Neuronal stem cell (in vitro differentiated cells): ENCODE results near the gene CAPZB.

Source experiments
- DNase-seq: peaks from one replicate; pipeline ENCODE4 v3.0.0-alpha.2; 2013; ENCODE audit warnings: low spot score
- H2AFZ ChIP-seq: one replicate; pipeline ENCODE4 v1.6.1; 2013; ENCODE audit warnings: mild to moderate bottlenecking, low read length, inconsistent platforms
- H2AK5ac ChIP-seq: 2 replicates; pipeline ENCODE4 v1.6.1; 2013; ENCODE audit warnings: low read depth, mild to moderate bottlenecking, inconsistent platforms, low read length, moderate library complexity, mixed read lengths
- H2BK120ac ChIP-seq: 2 replicates; pipeline ENCODE4 v1.6.1; 2013; ENCODE audit warnings: low read depth, mild to moderate bottlenecking, inconsistent platforms, low read length, moderate library complexity, mixed read lengths
- H2BK12ac ChIP-seq: one replicate; pipeline ENCODE4 v1.6.1; 2013; ENCODE audit warnings: low read length, inconsistent platforms
- H2BK15ac ChIP-seq: 2 replicates; pipeline ENCODE4 v1.6.1; 2013; ENCODE audit warnings: mild to moderate bottlenecking, low read length, inconsistent platforms, mixed read lengths
- H2BK5ac ChIP-seq: one replicate; pipeline ENCODE4 v1.6.1; 2013; ENCODE audit warnings: inconsistent platforms, mild to moderate bottlenecking, low read length, moderate library complexity
- H3K14ac ChIP-seq: one replicate; pipeline ENCODE4 v1.6.1; 2013; ENCODE audit warnings: low read length, inconsistent platforms
- H3K18ac ChIP-seq: 2 replicates; pipeline ENCODE4 v1.6.1; 2013; ENCODE audit warnings: low read length, inconsistent platforms
- H3K23ac ChIP-seq: 2 replicates; pipeline ENCODE4 v1.6.1; 2013; ENCODE audit warnings: low read depth, mild to moderate bottlenecking, mixed read lengths, low read length, inconsistent platforms; ENCODE audit not compliant: poor library complexity
- H3K27ac ChIP-seq: replicated peaks from 3 replicates; pipeline ENCODE4 v1.5.1; 2013; ENCODE audit warnings: low read length, inconsistent platforms
- H3K27me3 ChIP-seq, 3 experiments: 2 replicates each; pipeline ENCODE4 v1.6.1; 2013; ENCODE audit warnings: low read length in 3 of 3, mild to moderate bottlenecking in 2 of 3, inconsistent platforms in 1 of 3, low read depth in 1 of 3, mixed read lengths in 1 of 3, moderate library complexity in 1 of 3; ENCODE audit not compliant: control insufficient read depth in 3 of 3, insufficient read depth in 3 of 3
- H3K36me3 ChIP-seq, 2 donors: replicated peaks in 1 of 2; 2 replicates each; pipeline ENCODE4 v1.6.1; 2013; ENCODE audit warnings: low read length in 2 of 2; ENCODE audit not compliant: control insufficient read depth in 2 of 2, insufficient read depth in 2 of 2
- H3K4ac ChIP-seq: 2 replicates; pipeline ENCODE4 v1.6.1; 2013; ENCODE audit warnings: inconsistent platforms, mild to moderate bottlenecking, low read length, moderate library complexity
- H3K4me1 ChIP-seq, 2 donors: 1 replicate in 1 of 2; 2 replicates in 1 of 2; pipeline ENCODE4 v1.6.1; 2013; ENCODE audit warnings: low read length in 2 of 2, low read depth in 1 of 2; ENCODE audit not compliant: control insufficient read depth in 2 of 2, insufficient read depth in 1 of 2
- H3K4me2 ChIP-seq: one replicate; pipeline ENCODE4 v1.6.1; 2013; ENCODE audit warnings: mild to moderate bottlenecking, low read length, inconsistent platforms; ENCODE audit not compliant: insufficient read depth, poor library complexity, severe bottlenecking
- H3K4me3 ChIP-seq, 2 donors: 2 replicates each; pipeline ENCODE4 v1.5.1; 2013; ENCODE audit warnings: low read length in 2 of 2, mild to moderate bottlenecking in 2 of 2, inconsistent platforms in 1 of 2, moderate library complexity in 1 of 2
- H3K79me1 ChIP-seq: one replicate; pipeline ENCODE4 v1.6.1; 2013; ENCODE audit warnings: low read depth, mild to moderate bottlenecking, inconsistent platforms, low read length, moderate library complexity
- H3K9ac ChIP-seq: one replicate; pipeline ENCODE4 v1.6.1; 2013; ENCODE audit warnings: mild to moderate bottlenecking, low read depth, low read length, inconsistent platforms; ENCODE audit not compliant: poor library complexity
- H3K9me3 ChIP-seq, 2 donors: replicated peaks in 1 of 2; 2 replicates each; pipeline versions ENCODE3 to v1.6.1; 2013; ENCODE audit warnings: low read length in 2 of 2, mild to moderate bottlenecking in 2 of 2, inconsistent platforms in 1 of 2, low read depth in 1 of 2, mixed read lengths in 1 of 2, moderate library complexity in 1 of 2; ENCODE audit not compliant: control insufficient read depth in 2 of 2, insufficient read depth in 1 of 2
- H4K8ac ChIP-seq: one replicate; pipeline ENCODE4 v1.6.1; 2013; ENCODE audit warnings: low read depth, mild to moderate bottlenecking, inconsistent platforms, low read length, moderate library complexity
- H4K91ac ChIP-seq: one replicate; pipeline ENCODE4 v1.6.1; 2013; ENCODE audit warnings: low read length, low read depth, mild to moderate bottlenecking, inconsistent platforms; ENCODE audit not compliant: poor library complexity
- WGBS, 2 donors: extraction: QIAGEN DNeasy Blood & Tissue Kit; methylation state at CpG; one replicate each; pipeline ENCODE4 v1.1.7; 2013; ENCODE audit warnings: missing lambda C conversion rate in 2 of 2, mixed read lengths in 1 of 2; ENCODE audit not compliant: insufficient read length in 2 of 2, insufficient replicate concordance in 1 of 2; ENCODE audit errors: extremely low coverage in 2 of 2; 5-methylcytosine and 5-hydroxymethylcytosine counted together

The CAPZB gene

DNA sequence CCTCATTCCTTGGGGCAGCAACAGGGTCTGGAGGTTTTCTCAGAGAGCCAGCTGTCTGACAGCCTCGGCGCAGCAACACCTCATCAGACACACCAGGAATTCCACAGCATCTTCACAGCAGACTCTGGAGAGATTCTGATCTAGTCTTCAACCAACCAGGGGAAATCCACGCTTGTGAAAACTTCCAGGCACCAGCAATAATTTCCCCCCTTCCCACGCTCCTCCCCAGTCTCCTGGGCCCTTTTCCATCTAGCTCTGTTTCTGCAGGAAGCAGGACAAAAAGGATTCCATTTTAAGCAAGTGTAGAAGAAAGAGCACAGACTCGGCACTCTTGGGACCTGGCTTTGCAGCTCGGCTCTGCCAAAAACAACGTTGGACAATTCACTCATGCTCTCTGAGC lies 44.3 kb upstream of the CAPZB start:
- Histone ChIP-seq H4K8ac (no peak overlapping the region), H3K9me3 (peaks cover 2 to 3% of the 10 kb centered on the region in 2 donors), H2AK5ac (no peak overlapping the region), H3K23ac (no peak overlapping the region), H2BK120ac (no peak overlapping the region), H3K4ac (no peak overlapping the region), H2BK15ac (no peak overlapping the region), H3K27me3 (no peaks in the 10 kb centered on the region), H3K4me2 (no peak overlapping the region), H3K4me1 (peaks cover 0 to 2% of the 10 kb centered on the region in 2 donors), H3K79me1 (no peaks in the 10 kb centered on the region), H3K18ac (no peak overlapping the region), H2BK5ac (no peak overlapping the region), H2BK12ac (no peak overlapping the region), H3K36me3 (no peaks in the 10 kb centered on the region), H3K27ac (no peak overlapping the region), H3K9ac (no peak overlapping the region), H4K91ac (no peak overlapping the region), H3K4me3 (no peak overlapping the region), H2AFZ (no peak overlapping the region), H3K14ac (no peak overlapping the region)
- no CpG with 5 or more reads among the region's 7 CpGs for WGBS, 2 donors
- no peak for DNase-seq

DNA sequence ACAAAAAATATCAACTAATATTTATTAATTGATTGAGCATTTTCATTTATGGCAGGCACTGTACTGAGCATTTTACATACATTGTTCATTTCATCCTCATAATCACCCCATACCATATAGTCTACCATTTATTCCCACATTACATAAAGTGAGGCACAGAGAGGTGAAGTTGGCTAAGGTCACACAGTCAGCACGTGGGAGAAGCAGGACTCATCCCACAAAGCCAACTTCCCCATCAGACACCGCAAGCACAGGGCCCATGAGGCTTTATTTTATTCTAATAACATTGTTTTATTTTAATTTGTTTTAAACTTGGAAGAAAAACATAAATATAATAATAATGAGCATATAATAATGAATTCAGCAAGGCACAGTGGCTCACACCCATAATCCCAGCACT lies 43.1 kb upstream of the CAPZB start:
- Histone ChIP-seq H3K9ac (no peak overlapping the region), H3K4me3 (no peak overlapping the region), H3K14ac (no peak overlapping the region), H4K8ac (no peak overlapping the region), H2AFZ (no peak overlapping the region), H3K4me1 (no peaks in the 10 kb centered on the region), H2BK120ac (no peak overlapping the region), H3K23ac (no peak overlapping the region), H2BK12ac (no peak overlapping the region), H3K27ac (no peak overlapping the region), H2AK5ac (no peak overlapping the region), H2BK5ac (no peak overlapping the region), H4K91ac (no peak overlapping the region), H3K27me3 (no peaks in the 10 kb centered on the region), H3K18ac (no peak overlapping the region), H2BK15ac (no peak overlapping the region), H3K4me2 (no peak overlapping the region), H3K9me3 (peaks cover 2 to 3% of the 10 kb centered on the region in 2 donors), H3K4ac (no peak overlapping the region), H3K79me1 (no peaks in the 10 kb centered on the region), H3K36me3 (no peaks in the 10 kb centered on the region)
- no peak for DNase-seq
- no CpG with 5 or more reads among the region's 2 CpGs for WGBS, 2 donors

DNA sequence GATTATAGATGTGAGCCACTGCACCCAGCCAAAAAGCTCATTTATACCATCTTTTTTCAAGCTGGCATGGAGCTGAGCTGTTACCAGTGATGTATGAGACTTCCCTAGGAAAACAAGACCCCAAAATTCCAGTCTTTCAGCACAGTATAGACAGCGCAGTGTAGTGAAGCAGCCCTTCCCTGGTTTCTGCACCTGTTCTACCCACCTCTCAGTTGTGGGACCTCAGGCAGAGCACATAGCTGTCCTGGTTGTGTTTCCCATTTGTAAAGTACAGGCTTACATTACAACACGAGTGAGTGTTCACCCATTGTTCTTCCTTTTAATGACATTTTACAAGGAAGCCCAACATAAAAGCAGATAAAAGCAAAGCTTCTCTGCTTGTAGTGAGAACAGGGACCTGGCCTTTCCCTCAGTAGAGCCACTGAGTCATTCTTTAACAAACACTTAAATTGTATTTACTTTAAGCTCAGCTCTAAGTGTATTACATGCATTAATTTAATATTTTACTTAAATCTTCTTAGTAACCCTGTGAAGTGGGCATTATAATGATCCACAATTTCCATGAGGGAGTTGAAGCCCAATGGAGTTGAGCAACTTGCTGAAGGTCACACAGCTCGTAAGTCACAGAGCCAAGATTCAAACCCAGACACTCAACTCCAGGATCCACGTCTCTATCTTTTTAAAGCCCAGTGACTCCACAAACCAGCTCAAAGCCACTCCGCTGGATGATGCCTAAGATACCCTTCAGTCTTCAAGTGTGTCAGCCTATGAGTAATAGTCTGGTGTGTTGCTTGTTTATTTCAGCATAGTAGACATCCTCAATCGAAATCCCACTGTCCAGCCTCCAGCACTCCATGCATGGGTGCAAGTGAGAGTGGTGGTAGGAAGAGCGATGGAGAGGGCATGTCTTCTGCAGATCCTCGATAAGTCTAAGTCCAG lies 40.5 kb upstream of the CAPZB start:
- no peak overlapping the region for H3K4ac ChIP-seq
- no peak overlapping the region for H4K91ac ChIP-seq
- no peak overlapping the region for H3K18ac ChIP-seq
- no peak overlapping the region for H2BK120ac ChIP-seq
- no peak overlapping the region for H3K14ac ChIP-seq
- no peaks in the 10 kb centered on the region for H3K4me1 ChIP-seq
- no peak overlapping the region for H2BK15ac ChIP-seq
- WGBS, 2 donors: no CpG with 5 or more reads among the region's 8 CpGs
- H3K9me3 ChIP-seq: no peaks in the 10 kb centered on the region
- DNase-seq: no peak
- no peaks in the 10 kb centered on the region for H3K36me3 ChIP-seq
- no peak overlapping the region for H2BK12ac ChIP-seq
- H3K4me3 ChIP-seq: no peak overlapping the region
- no peaks in the 10 kb centered on the region for H3K79me1 ChIP-seq
- no peak overlapping the region for H3K27ac ChIP-seq
- H2AFZ ChIP-seq: no peak overlapping the region
- H2BK5ac ChIP-seq: no peak overlapping the region
- no peak overlapping the region for H4K8ac ChIP-seq
- H3K23ac ChIP-seq: no peak overlapping the region
- H3K9ac ChIP-seq: no peak overlapping the region
- no peaks in the 10 kb centered on the region for H3K27me3 ChIP-seq
- no peak overlapping the region for H2AK5ac ChIP-seq
- no peak overlapping the region for H3K4me2 ChIP-seq

DNA sequence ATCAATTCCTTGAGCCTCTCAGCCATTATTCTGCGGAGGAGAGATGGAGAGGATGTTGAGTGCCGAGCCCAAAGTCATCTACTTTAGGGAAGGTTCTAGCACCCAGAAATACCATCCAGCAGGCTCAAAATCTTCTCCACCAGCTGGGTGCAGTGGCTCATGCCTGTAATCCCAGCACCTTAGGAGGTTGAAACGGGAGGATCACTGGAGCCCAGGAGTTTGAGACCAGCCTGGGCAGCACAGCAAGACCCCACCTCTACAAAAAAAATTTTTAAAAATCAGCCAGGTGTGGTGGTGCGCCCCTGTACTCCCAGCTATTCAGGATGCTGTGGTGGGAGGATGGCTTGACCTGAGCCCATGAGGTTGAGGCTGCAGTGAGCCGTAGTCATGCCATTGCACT lies 39.5 kb upstream of the CAPZB start:
- Histone ChIP-seq H3K27ac (no peak overlapping the region), H3K4me1 (no peaks in the 10 kb centered on the region), H2BK5ac (no peak overlapping the region), H3K36me3 (no peaks in the 10 kb centered on the region), H3K79me1 (no peaks in the 10 kb centered on the region), H2AK5ac (no peak overlapping the region), H2BK15ac (no peak overlapping the region), H3K4me2 (no peak overlapping the region), H3K18ac (no peak overlapping the region), H4K91ac (no peak overlapping the region), H3K4me3 (no peak overlapping the region), H2BK120ac (no peak overlapping the region), H3K14ac (no peak overlapping the region), H3K9me3 (no peaks in the 10 kb centered on the region), H2AFZ (no peak overlapping the region), H3K9ac (no peak overlapping the region), H3K23ac (no peak overlapping the region), H2BK12ac (no peak overlapping the region), H4K8ac (no peak overlapping the region), H3K27me3 (no peaks in the 10 kb centered on the region), H3K4ac (no peak overlapping the region)
- WGBS, 2 donors: no CpG with 5 or more reads among the region's 5 CpGs
- no peak for DNase-seq
